Gastrocnemius medialis (tissue), 4 donors: ENCODE results near the gene DIAPH3.

ENCODE experiments used
- CTCF ChIP-seq, 5 experiments: fragments of 450-650 bp in 3 of 5; fragments of 200-600 bp in 2 of 5; sonication (generic) in 2 of 5; IDR thresholded peaks in 4 of 5; conservative IDR thresholded peaks in 1 of 5; 1 replicate in 4 of 5; 2 replicates in 1 of 5; pipeline ENCODE4 v1.5.1; 2016 to 2019; ENCODE audit warnings: antibody characterized with exemption in 5 of 5, mild to moderate bottlenecking in 3 of 5, moderate library complexity in 3 of 5
- POLR2A ChIP-seq, 2 donors: fragments of 450-650 bp; IDR thresholded peaks; one replicate each; pipeline ENCODE4 v1.6.1; 2017; ENCODE audit warnings: antibody characterized with exemption in 2 of 2, mild to moderate bottlenecking in 2 of 2, moderate library complexity in 2 of 2

- TF ChIP-seq CTCF (IDR thresholded peaks at IDR 0.05 in 4 of 5, conservative IDR thresholded peaks at IDR 0.05 in 1 of 5) (no peak), POLR2A (IDR thresholded peaks at IDR 0.05) (no peak)
Observed at GRCh38 chr13:60210510-60211330, 47.0 kb upstream of the DIAPH3 start.
